WTC11 (cell line): Measurements from ENCODE around the gene GSTT2B. TPM values are rescaled to one million over a fixed set of nuclear protein-coding genes. Genes with fewer than 3 reads are reported as not detected.

Experiments
- ATAC-seq: fragments of 200-7000 bp; cut with Tn5 transposase; 2 replicates; pipeline ENCODE4 v1.10.0; 2021; ENCODE audit warnings: mild to moderate bottlenecking, moderate library complexity
- CTCF ChIA-PET: fragments of 300-600 bp; sonication (Branson Sonifier 250); formaldehyde crosslinking; loops from one replicate; lab custom pipeline; 2021; ENCODE audit warnings: antibody characterized with exemption; lab: Charles Lee
- POLR2A ChIA-PET: fragments of 350-600 bp; sonication (Branson Sonifier 250); formaldehyde crosslinking; loops from one replicate; lab custom pipeline; 2021; ENCODE audit warnings: antibody characterized with exemption; lab: Charles Lee
- DNase-seq: peaks from one replicate; pipeline ENCODE4 v3.0.0; 2021; ENCODE audit warnings: low spot score
- H3K27ac Mint-ChIP-seq: 2 replicates; pipeline ENCODE4 v1.8.0; 2021; ENCODE audit warnings: mixed read lengths
- H3K27me3 Mint-ChIP-seq: 2 replicates; pipeline ENCODE4 v1.8.0; 2021; ENCODE audit warnings: low read depth, mild to moderate bottlenecking, moderate library complexity, mixed read lengths
- H3K36me3 Mint-ChIP-seq: 2 replicates; pipeline ENCODE4 v1.8.0; 2021; ENCODE audit warnings: mixed read lengths
- H3K4me1 Mint-ChIP-seq: 2 replicates; pipeline ENCODE4 v1.8.0; 2022; ENCODE audit warnings: mixed read lengths
- H3K4me3 Mint-ChIP-seq: 2 replicates; pipeline ENCODE4 v1.8.0; 2021; ENCODE audit warnings: mild to moderate bottlenecking, moderate library complexity, mixed read lengths
- H3K9me3 Mint-ChIP-seq: 2 replicates; pipeline ENCODE4 v1.8.0; 2021; ENCODE audit warnings: mixed read lengths
- CBFB ChIP-seq: sonication (generic); formaldehyde crosslinking; IDR thresholded peaks from 2 replicates; pipeline ENCODE4 v1.8.1; 2022; ENCODE audit warnings: mild to moderate bottlenecking, low read depth, missing genetic modification reagents
- CREB1 ChIP-seq: sonication (generic); formaldehyde crosslinking; IDR thresholded peaks from 2 replicates; pipeline ENCODE4 v1.8.0; 2023; ENCODE audit warnings: mild to moderate bottlenecking, missing genetic modification reagents
- CREM ChIP-seq: sonication (generic); formaldehyde crosslinking; IDR thresholded peaks from 2 replicates; pipeline ENCODE4 v1.8.1; 2022; ENCODE audit warnings: mild to moderate bottlenecking, missing genetic modification reagents, moderate library complexity
- ELF4 ChIP-seq: sonication (generic); formaldehyde crosslinking; IDR thresholded peaks from 2 replicates; pipeline ENCODE4 v1.8.1; 2022; ENCODE audit warnings: low read depth, mild to moderate bottlenecking, moderate library complexity, missing genetic modification reagents
- ESRRA ChIP-seq: sonication (generic); formaldehyde crosslinking; IDR thresholded peaks from 2 replicates; pipeline ENCODE4 v1.8.1; 2022; ENCODE audit warnings: mild to moderate bottlenecking, missing genetic modification reagents, borderline replicate concordance
- GTF2I ChIP-seq: fragments of 250-450 bp; sonication (Bioruptor Pico); conservative IDR thresholded peaks from 2 replicates; pipeline ENCODE4 v1.4.0; 2021; ENCODE audit warnings: mild to moderate bottlenecking
- HMGA2 ChIP-seq: fragments of 250-450 bp; sonication (Bioruptor Pico); IDR thresholded peaks from 2 replicates; pipeline ENCODE4 v1.4.0; 2021; ENCODE audit warnings: mild to moderate bottlenecking, moderate library complexity
- JUN ChIP-seq: sonication (generic); formaldehyde crosslinking; IDR thresholded peaks from 2 replicates; pipeline ENCODE4 v1.8.0; 2023; ENCODE audit warnings: mild to moderate bottlenecking, missing genetic modification reagents
- KAT7 ChIP-seq: sonication (generic); formaldehyde crosslinking; IDR thresholded peaks from 2 replicates; pipeline ENCODE4 v1.8.1; 2023; ENCODE audit warnings: missing genetic modification reagents, mild to moderate bottlenecking, borderline replicate concordance
- MLX ChIP-seq: sonication (generic); formaldehyde crosslinking; IDR thresholded peaks from 2 replicates; pipeline ENCODE4 v1.8.1; 2023; ENCODE audit warnings: mild to moderate bottlenecking, missing genetic modification reagents, moderate library complexity
- NFE2L1 ChIP-seq: sonication (generic); formaldehyde crosslinking; IDR thresholded peaks from 2 replicates; pipeline ENCODE4 v1.8.1; 2023; ENCODE audit warnings: missing genetic modification reagents
- NFYB ChIP-seq: sonication (generic); formaldehyde crosslinking; conservative IDR thresholded peaks from 2 replicates; pipeline ENCODE4 v1.8.0; 2022; ENCODE audit warnings: low read depth, missing genetic modification reagents
- NR3C1 ChIP-seq: sonication (generic); formaldehyde crosslinking; conservative IDR thresholded peaks from 2 replicates; pipeline ENCODE4 v1.8.1; 2023; ENCODE audit warnings: low read depth, mild to moderate bottlenecking, missing genetic modification reagents
- RELA ChIP-seq: sonication (generic); formaldehyde crosslinking; IDR thresholded peaks from 2 replicates; pipeline ENCODE4 v1.8.1; 2022; ENCODE audit warnings: missing genetic modification reagents, mild to moderate bottlenecking, borderline replicate concordance
- SMAD4 ChIP-seq: sonication (generic); formaldehyde crosslinking; IDR thresholded peaks from 2 replicates; pipeline ENCODE4 v1.8.0; 2022; ENCODE audit warnings: mild to moderate bottlenecking, missing genetic modification reagents
- ZNF263 ChIP-seq: sonication (generic); formaldehyde crosslinking; IDR thresholded peaks from 2 replicates; pipeline ENCODE4 v1.8.1; 2022; ENCODE audit warnings: low read depth, mild to moderate bottlenecking, moderate library complexity, missing genetic modification reagents
- ZNF396 ChIP-seq: fragments of 250-450 bp; sonication (Bioruptor Pico); IDR thresholded peaks from 2 replicates; pipeline ENCODE4 v1.8.0; 2021; ENCODE audit warnings: mild to moderate bottlenecking, moderate library complexity, borderline replicate concordance
- ZSCAN18 ChIP-seq: fragments of 250-450 bp; sonication (Bioruptor Pico); IDR thresholded peaks from 2 replicates; pipeline ENCODE4 v2.1.2; 2022; ENCODE audit warnings: mild to moderate bottlenecking, moderate library complexity
- total RNA-seq: library from RNA; stranded (reverse); gene quantifications from 3 replicates; pipeline ENCODE4 v1.2.3, GENCODE V29; 2021
- TF ChIP-seq, protein P1 (sequence below): sonication (generic); formaldehyde crosslinking; IDR thresholded peaks from 2 replicates; pipeline ENCODE4 v1.8.1; 2023; ENCODE audit warnings: mild to moderate bottlenecking, missing genetic modification reagents, moderate library complexity
- TF ChIP-seq, protein P2 (sequence below): sonication (generic); formaldehyde crosslinking; IDR thresholded peaks from 2 replicates; pipeline ENCODE4 v1.8.1; 2022; ENCODE audit warnings: missing genetic modification reagents, borderline replicate concordance
- TF ChIP-seq, protein P3 (sequence below): sonication (generic); formaldehyde crosslinking; IDR thresholded peaks from 2 replicates; pipeline ENCODE4 v1.8.1; 2023; ENCODE audit warnings: mild to moderate bottlenecking, missing genetic modification reagents
- TF ChIP-seq, protein P4 (sequence below): sonication (generic); formaldehyde crosslinking; IDR thresholded peaks from 2 replicates; pipeline ENCODE4 v1.8.0; 2022; ENCODE audit warnings: mild to moderate bottlenecking, missing genetic modification reagents

Gene GSTT2B
- total RNA-seq, 1 experiment from 2014 or later, result 16.6 TPM

GRCh38 chr22:24009227-24010017, 48.4 kb upstream of the GSTT2B start:
- H3K36me3 Mint-ChIP-seq, result no peaks in the 10 kb centered on the region

DNA sequence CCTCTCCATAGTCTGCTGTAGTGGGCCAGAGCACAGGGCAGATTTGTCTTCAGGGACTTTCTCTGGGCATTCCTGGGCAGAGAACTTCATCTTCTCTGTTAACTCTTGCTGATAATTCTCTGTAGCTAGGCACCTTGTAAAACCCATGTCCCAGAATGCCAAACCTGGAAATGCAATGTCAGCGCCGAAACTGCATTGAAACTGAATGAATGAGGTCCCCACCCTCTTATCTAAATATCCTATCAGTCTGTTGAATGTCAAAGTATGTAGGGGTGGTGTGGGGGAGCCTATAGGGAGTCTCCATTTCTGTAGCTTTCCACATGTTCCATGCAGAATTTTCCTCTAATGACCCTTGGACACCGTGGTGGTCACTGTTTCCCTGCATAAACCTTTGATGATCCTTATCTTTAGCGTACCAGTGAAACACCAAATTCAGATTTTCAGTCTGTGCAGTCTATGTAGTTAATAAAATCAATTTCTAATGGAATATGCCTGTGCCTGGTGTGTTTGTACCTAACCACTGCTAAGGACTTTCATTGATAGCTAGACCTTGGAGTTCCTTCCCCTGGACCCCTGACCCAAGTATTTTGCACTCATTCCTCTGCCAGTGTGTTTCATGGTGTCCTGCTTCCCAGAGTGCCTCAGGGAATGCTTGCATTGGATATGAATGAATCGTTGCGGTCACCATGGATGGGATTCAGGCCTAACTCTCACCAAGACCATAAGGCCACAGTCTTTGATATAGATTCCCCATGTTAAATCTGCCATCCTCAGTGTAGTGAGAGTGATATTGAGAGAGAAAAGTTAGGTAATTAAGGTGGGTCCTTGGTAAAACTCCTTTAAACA, 47.6 kb upstream of the GSTT2B start:
- ChIA-PET POLR2A (no interaction called here), CTCF (interaction anchor here (2.1 kb wide), 1 partner anchor 148 kb away, joined by 6 read pairs; no protein-coding TSS in a partner anchor)
- peaks cover 5% of the 10 kb centered on the region for H3K9me3 Mint-ChIP-seq
- TF ChIP-seq, protein P1, sequence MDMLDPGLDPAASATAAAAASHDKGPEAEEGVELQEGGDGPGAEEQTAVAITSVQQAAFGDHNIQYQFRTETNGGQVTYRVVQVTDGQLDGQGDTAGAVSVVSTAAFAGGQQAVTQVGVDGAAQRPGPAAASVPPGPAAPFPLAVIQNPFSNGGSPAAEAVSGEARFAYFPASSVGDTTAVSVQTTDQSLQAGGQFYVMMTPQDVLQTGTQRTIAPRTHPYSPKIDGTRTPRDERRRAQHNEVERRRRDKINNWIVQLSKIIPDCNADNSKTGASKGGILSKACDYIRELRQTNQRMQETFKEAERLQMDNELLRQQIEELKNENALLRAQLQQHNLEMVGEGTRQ (CRISPR knock-in tag), result no peak
- TF ChIP-seq ZNF263 (CRISPR knock-in tag) (no peak), HMGA2 (no peak), ELF4 (no peak), NFYB (CRISPR knock-in tag) (no peak), SMAD4 (CRISPR knock-in tag) (no peak), ZNF396 (CRISPR knock-in tag) (no peak), CREB1 (CRISPR knock-in tag) (no peak), RELA (CRISPR knock-in tag) (no peak), NFE2L1 (CRISPR knock-in tag) (no peak), CREM (CRISPR knock-in tag) (no peak), NR3C1 (CRISPR knock-in tag) (no peak), ZSCAN18 (CRISPR knock-in tag) (no peak)
- TF ChIP-seq, protein P2, sequence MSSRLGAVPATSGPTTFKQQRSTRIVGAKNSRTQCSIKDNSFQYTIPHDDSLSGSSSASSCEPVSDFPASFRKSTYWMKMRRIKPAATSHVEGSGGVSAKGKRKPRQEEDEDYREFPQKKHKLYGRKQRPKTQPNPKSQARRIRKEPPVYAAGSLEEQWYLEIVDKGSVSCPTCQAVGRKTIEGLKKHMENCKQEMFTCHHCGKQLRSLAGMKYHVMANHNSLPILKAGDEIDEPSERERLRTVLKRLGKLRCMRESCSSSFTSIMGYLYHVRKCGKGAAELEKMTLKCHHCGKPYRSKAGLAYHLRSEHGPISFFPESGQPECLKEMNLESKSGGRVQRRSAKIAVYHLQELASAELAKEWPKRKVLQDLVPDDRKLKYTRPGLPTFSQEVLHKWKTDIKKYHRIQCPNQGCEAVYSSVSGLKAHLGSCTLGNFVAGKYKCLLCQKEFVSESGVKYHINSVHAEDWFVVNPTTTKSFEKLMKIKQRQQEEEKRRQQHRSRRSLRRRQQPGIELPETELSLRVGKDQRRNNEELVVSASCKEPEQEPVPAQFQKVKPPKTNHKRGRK (CRISPR knock-in tag), result no peak
- no peak for DNase-seq
- H3K27me3 Mint-ChIP-seq, result peaks cover 18% of the 10 kb centered on the region
- ATAC-seq, result no peak
- H3K4me1 Mint-ChIP-seq, result peaks cover 4% of the 10 kb centered on the region
- H3K36me3 Mint-ChIP-seq, result no peaks in the 10 kb centered on the region
- H3K4me3 Mint-ChIP-seq, result no peak overlapping the region
- no peak overlapping the region for H3K27ac Mint-ChIP-seq

More at GRCh38 chr22:24009227-24010017, 48.4 kb upstream of the GSTT2B start:
- Mint-ChIP-seq H3K4me1 (peaks cover 4% of the 10 kb centered on the region), H3K9me3 (peaks cover 5% of the 10 kb centered on the region), H3K27ac (no peak overlapping the region), H3K4me3 (no peak overlapping the region)
- DNase-seq, result no peak
- CTCF ChIA-PET, result interaction anchor here (0.5 to 2.1 kb wide), 3 partner anchors 147 to 238 kb away, joined by 3 to 6 read pairs (median 3); no protein-coding TSS in a partner anchor
- TF ChIP-seq, protein P3, sequence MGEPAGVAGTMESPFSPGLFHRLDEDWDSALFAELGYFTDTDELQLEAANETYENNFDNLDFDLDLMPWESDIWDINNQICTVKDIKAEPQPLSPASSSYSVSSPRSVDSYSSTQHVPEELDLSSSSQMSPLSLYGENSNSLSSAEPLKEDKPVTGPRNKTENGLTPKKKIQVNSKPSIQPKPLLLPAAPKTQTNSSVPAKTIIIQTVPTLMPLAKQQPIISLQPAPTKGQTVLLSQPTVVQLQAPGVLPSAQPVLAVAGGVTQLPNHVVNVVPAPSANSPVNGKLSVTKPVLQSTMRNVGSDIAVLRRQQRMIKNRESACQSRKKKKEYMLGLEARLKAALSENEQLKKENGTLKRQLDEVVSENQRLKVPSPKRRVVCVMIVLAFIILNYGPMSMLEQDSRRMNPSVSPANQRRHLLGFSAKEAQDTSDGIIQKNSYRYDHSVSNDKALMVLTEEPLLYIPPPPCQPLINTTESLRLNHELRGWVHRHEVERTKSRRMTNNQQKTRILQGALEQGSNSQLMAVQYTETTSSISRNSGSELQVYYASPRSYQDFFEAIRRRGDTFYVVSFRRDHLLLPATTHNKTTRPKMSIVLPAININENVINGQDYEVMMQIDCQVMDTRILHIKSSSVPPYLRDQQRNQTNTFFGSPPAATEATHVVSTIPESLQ, result no peak
- TF ChIP-seq, protein P4, sequence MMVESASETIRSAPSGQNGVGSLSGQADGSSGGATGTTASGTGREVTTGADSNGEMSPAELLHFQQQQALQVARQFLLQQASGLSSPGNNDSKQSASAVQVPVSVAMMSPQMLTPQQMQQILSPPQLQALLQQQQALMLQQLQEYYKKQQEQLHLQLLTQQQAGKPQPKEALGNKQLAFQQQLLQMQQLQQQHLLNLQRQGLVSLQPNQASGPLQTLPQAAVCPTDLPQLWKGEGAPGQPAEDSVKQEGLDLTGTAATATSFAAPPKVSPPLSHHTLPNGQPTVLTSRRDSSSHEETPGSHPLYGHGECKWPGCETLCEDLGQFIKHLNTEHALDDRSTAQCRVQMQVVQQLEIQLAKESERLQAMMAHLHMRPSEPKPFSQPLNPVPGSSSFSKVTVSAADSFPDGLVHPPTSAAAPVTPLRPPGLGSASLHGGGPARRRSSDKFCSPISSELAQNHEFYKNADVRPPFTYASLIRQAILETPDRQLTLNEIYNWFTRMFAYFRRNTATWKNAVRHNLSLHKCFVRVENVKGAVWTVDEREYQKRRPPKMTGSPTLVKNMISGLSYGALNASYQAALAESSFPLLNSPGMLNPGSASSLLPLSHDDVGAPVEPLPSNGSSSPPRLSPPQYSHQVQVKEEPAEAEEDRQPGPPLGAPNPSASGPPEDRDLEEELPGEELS (CRISPR knock-in tag), result no peak
- TF ChIP-seq ESRRA (no peak), KAT7 (CRISPR knock-in tag) (no peak), MLX (CRISPR knock-in tag) (no peak), GTF2I (CRISPR knock-in tag) (no peak), CBFB (no peak), JUN (CRISPR knock-in tag) (no peak), RELA (CRISPR knock-in tag) (no peak)
- TF ChIP-seq, all 79 proteins: peak for 0
- POLR2A ChIA-PET, result no interaction called here
- ATAC-seq, result no peak
- H3K27me3 Mint-ChIP-seq, result peaks cover 18% of the 10 kb centered on the region
